Sigmoid colon (tissue), 7 donors: ENCODE data around the gene TWNK. TPM values are rescaled to one million over a fixed set of nuclear protein-coding genes. Genes with fewer than 3 reads are reported as not detected.
A peak's percentile ranks its signal among the peaks of the same experiment; 100 is the strongest.

Experiments
- DNase-seq: peaks from one replicate; pipeline ENCODE4 v3.0.0-alpha.2; 2019
- H3K27ac ChIP-seq, 4 donors: fragments of 200-600 bp; sonication (generic); one replicate each; pipeline ENCODE4 v1.5.1; 2016 to 2019; ENCODE audit warnings: mild to moderate bottlenecking in 1 of 4
- H3K27me3 ChIP-seq, 3 donors: fragments of 200-600 bp; sonication (generic); one replicate each; pipeline ENCODE4 v1.5.1; 2019; ENCODE audit warnings: mild to moderate bottlenecking in 1 of 3
- H3K36me3 ChIP-seq, 4 donors: fragments of 200-600 bp; sonication (generic); one replicate each; pipeline ENCODE4 v1.5.1; 2016 to 2019
- H3K4me1 ChIP-seq, 4 donors: fragments of 200-600 bp; sonication (generic); one replicate each; pipeline ENCODE4 v1.5.1; 2017 to 2019
- H3K4me3 ChIP-seq, 4 donors: fragments of 200-600 bp; sonication (generic); one replicate each; pipeline ENCODE4 v1.5.1; 2017 to 2019; ENCODE audit warnings: mild to moderate bottlenecking in 2 of 4, moderate library complexity in 1 of 4
- H3K9me3 ChIP-seq, 4 donors: fragments of 200-600 bp in 3 of 4; sonication (generic) in 3 of 4; one replicate each; pipeline versions ENCODE4 v1.5.1 to v1.6.1; 2013 to 2019
- EP300 ChIP-seq, 4 donors: sonication (generic); formaldehyde crosslinking; IDR thresholded peaks; one replicate each; pipeline ENCODE4 v1.6.1; 2017; ENCODE audit warnings: antibody characterized with exemption in 4 of 4
- POLR2A ChIP-seq, 2 donors: fragments of 450-650 bp; IDR thresholded peaks; one replicate each; pipeline ENCODE4 v1.6.1; 2016; ENCODE audit warnings: antibody characterized with exemption in 2 of 2, mild to moderate bottlenecking in 2 of 2, moderate library complexity in 2 of 2
- POLR2AphosphoS5 ChIP-seq, 4 donors: sonication (generic); formaldehyde crosslinking; IDR thresholded peaks; one replicate each; pipeline ENCODE4 v1.6.1; 2017; ENCODE audit warnings: antibody characterized with exemption in 4 of 4
- WGBS, 2 donors: extraction: QIAGEN DNeasy Blood & Tissue Kit; methylation state at CpG; one replicate each; pipeline ENCODE4 v1.1.7; 2013; 5-methylcytosine and 5-hydroxymethylcytosine counted together
- intact Hi-C: fragments of 100-400 bp; cut with DNase I; formaldehyde crosslinking; loops from one replicate; pipeline ENCODE4 v1.15.1; 2023
- polyA plus RNA-seq, 3 donors: library from polyadenylated mRNA; stranded (reverse); fragments of 200-250 nt; gene quantifications; one replicate each; pipeline ENCODE4 v1.2.3, GENCODE V29; 2013
- total RNA-seq, 4 donors: library from RNA; depleted of rRNA; stranded (reverse); fragments of >200 nt; gene quantifications; one replicate each; pipeline ENCODE4 v1.1.0, GENCODE V29; 2016
- TF ChIP-seq, protein P1 (sequence below), 4 experiments: fragments of 450-650 bp in 3 of 4; fragments of 200-600 bp in 1 of 4; IDR thresholded peaks; one replicate each; pipeline ENCODE4 v1.5.1; 2016 to 2019; ENCODE audit warnings: antibody characterized with exemption in 4 of 4, mild to moderate bottlenecking in 3 of 4, moderate library complexity in 2 of 4
- donor health status: healthy with polysubstance abuse.
- donor health status: Bipolar disorder and iron deficiency.
- donor health status: healthy.

The TWNK gene
- total and polyA plus RNA-seq, 7 donors, result 2.4 to 9.0 (median 3.9) TPM

DNA sequence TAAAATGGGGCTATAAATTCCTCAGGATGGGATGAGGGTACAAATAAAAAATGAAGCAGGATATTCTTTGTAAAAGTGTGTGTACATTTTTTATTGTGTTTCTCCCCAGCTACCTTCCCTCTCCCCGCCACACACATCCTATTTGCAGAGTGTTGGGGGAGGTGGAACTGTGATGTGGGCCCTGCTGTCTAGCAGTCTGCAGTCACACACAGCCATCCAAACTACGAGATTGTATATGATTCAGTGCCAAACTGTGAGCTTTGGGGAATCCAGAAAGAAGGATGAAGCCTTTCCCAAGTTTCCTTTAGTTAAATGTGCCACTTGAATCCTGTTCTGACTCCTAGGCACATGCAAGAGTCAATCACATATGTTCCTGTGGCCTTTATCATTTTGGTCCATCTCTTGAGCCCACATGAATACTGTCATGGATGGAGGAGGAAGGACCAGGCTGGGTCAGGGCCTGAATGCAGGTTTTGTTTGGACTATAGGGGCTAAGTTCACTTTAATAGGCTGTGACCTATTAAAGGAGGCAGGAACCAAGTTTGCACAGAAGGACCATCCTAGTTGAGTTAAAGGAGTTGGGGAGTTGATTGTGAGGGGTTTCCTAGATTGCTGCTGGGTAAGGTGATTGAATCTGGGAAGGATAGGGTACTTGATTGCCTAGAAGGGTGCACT is 19.1 kb upstream of the TWNK start:
- Histone ChIP-seq H3K27ac (no peak overlapping the region), H3K4me3 (no peak overlapping the region), H3K4me1 (peaks cover 0 to 18% (median 17%) of the 10 kb centered on the region in 4 donors), H3K27me3 (peaks cover 0 to 10% (median 0%) of the 10 kb centered on the region in 3 donors), H3K9me3 (no peaks in the 10 kb centered on the region), H3K36me3 (peaks cover 0 to 25% (median 0%) of the 10 kb centered on the region in 4 donors)
- 20 to 73% methylated on average over 2 of the region's 2 CpGs for WGBS, 2 donors
- TF ChIP-seq, protein P1, sequence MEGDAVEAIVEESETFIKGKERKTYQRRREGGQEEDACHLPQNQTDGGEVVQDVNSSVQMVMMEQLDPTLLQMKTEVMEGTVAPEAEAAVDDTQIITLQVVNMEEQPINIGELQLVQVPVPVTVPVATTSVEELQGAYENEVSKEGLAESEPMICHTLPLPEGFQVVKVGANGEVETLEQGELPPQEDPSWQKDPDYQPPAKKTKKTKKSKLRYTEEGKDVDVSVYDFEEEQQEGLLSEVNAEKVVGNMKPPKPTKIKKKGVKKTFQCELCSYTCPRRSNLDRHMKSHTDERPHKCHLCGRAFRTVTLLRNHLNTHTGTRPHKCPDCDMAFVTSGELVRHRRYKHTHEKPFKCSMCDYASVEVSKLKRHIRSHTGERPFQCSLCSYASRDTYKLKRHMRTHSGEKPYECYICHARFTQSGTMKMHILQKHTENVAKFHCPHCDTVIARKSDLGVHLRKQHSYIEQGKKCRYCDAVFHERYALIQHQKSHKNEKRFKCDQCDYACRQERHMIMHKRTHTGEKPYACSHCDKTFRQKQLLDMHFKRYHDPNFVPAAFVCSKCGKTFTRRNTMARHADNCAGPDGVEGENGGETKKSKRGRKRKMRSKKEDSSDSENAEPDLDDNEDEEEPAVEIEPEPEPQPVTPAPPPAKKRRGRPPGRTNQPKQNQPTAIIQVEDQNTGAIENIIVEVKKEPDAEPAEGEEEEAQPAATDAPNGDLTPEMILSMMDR (IDR thresholded peaks at IDR 0.05), result no peak
- TF ChIP-seq EP300 (IDR thresholded peaks at IDR 0.05), result no peak
- no peak for TF ChIP-seq POLR2A (IDR thresholded peaks at IDR 0.05)
- no peak for TF ChIP-seq POLR2AphosphoS5 (IDR thresholded peaks at IDR 0.05)
- intact Hi-C loops, result loop anchor here (2.0 kb wide), 1 partner anchor 45 kb away; no protein-coding TSS in a partner anchor
- no peak for DNase-seq

DNA sequence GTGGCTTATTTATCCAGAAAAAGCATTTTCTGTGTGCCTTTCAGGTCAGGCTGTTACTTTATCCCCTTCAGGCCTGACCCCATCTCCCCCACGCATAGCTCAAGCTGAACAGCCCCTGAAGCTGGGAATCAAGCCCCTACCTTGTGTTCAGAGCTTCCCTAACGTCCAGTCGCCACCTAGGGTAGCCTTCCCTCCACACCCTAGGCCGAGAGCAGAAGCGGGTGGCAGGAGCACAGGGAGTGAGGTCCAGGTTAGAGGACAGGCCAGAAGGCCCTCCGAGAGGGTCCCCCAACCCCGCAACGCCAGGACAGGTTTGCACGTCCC is 18.5 kb upstream of the TWNK start:
- no peak for DNase-seq
- Histone ChIP-seq H3K27me3 (peaks cover 0 to 10% (median 0%) of the 10 kb centered on the region in 3 donors), H3K4me1 (peaks cover 0 to 18% (median 17%) of the 10 kb centered on the region in 4 donors), H3K4me3 (peak overlapping the region; percentile 39 to 62 (median 53)), H3K27ac (no peak overlapping the region), H3K9me3 (no peaks in the 10 kb centered on the region), H3K36me3 (peaks cover 0 to 19% (median 0%) of the 10 kb centered on the region in 4 donors)
- 10 to 35% methylated on average over 9 of the region's 9 CpGs for WGBS, 2 donors
- intact Hi-C loops, result loop anchor here (2.0 kb wide), 1 partner anchor 44 kb away; no protein-coding TSS in a partner anchor
- TF ChIP-seq POLR2AphosphoS5 (IDR thresholded peaks at IDR 0.05), result no peak
- TF ChIP-seq POLR2A (IDR thresholded peaks at IDR 0.05), result no peak
- TF ChIP-seq EP300 (IDR thresholded peaks at IDR 0.05), result no peak

DNA sequence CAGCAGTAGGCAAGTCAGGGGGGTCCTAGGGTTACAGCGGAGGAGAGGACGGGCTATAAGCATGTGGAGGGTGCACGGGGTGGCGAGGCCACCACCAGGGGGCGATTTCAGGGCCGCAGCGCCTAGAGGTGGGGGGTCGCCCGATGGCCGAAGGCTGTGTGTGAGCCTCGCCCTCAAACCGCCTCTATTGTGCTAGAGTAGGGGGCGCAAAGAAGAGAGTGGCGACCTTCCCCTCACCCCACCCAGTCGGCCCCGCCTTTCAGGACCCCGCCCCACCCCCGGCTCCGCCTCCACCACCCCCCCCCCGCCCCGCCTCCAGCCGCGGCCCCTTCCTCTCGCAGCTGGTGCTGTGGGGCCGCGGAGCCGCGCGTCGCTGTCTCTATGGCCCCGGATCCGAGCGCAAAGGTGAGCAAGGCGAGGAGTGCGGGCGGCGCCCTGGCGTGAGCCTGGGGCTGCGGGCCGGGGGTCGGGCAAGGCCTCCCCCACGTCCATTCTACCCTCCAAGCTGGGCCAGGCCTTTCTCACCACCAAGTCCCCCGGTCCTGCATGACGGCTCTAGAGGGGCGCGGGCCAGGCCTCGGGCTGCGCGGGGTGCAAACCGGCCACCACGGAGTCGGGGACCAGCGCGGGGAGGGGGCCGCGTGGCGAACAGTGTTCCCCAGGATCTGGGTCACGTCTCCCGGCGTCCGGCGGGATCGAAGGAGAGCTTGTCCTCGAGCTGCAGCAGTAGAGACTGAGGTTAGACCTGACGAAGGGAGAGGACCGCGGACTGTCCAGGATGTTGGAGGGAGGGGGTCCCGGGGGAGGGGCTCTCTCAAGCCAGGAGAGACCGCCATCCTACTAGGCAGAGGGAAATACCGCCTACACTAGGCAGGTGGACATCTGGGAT is 17.9 kb upstream of the TWNK start, which contains the start of gene SEMA4G:
SEMA4G (plus strand) TSS at position 318 of the 889 bp plus-strand sequence. CDS start 3,409 bp downstream, outside the sequence.
- intact Hi-C loops, result loop anchor here (2.0 kb wide), 1 partner anchor 43 kb away; no protein-coding TSS in a partner anchor

DNA sequence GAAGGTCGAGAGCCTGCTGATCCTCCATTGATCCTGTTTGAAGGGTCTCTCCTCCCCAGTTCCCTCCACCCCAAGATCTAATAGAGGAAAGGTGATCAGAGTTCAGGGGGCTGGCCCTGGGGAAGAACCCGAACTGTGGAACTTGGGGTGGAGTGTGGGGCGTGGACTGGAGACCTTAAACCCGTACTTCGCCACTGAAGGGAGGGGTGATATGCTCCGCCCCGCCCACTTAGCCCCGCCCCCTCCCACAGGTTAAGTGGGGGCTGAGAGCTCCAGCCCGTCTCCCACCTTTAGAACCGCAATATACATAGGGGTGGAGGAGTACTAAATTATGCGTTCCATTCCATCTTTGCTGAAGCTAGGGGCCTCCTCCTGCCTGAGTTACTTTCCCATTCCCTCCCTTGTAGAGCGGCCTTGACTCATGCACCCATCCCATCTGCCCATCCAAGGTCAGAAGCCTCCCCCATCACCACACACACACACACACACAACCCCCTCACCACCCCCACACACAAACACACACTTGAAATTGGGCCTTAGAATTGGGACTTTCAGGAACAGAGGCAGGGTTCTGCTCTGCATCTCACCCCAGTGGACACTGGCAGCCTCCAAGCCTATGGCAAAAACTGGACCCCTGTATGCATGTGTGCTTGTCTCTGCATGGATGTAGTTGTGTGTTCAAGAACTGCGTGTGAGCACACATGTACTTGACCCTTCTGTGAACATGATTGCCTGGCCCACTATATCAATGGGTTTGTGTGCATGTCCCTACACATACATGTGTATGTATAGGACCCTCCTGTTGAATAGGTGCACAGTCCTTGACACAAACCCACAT is 17.0 kb upstream of the TWNK start:
- WGBS, 2 donors, result 15 to 34% methylated on average over 13 of the region's 13 CpGs
- peaks cover 0 to 18% (median 17%) of the 10 kb centered on the region in 4 donors for H3K4me1 ChIP-seq
- H3K9me3 ChIP-seq, result no peaks in the 10 kb centered on the region
- H3K27me3 ChIP-seq, result peaks cover 0 to 10% (median 0%) of the 10 kb centered on the region in 3 donors
- peak overlapping the region in 1 of 4 donors; percentile 48 for H3K27ac ChIP-seq
- DNase-seq, result peak; percentile 66
- peaks cover 0 to 7% (median 0%) of the 10 kb centered on the region in 4 donors for H3K36me3 ChIP-seq
- TF ChIP-seq POLR2A (IDR thresholded peaks at IDR 0.05), result no peak
- no peak for TF ChIP-seq POLR2AphosphoS5 (IDR thresholded peaks at IDR 0.05)
- TF ChIP-seq, protein P1 (IDR thresholded peaks at IDR 0.05), result no peak
- TF ChIP-seq EP300 (IDR thresholded peaks at IDR 0.05), result no peak
- intact Hi-C loops, result no loop called here
- peak overlapping the region; percentile 39 to 62 (median 53) for H3K4me3 ChIP-seq

More for the DNA sequence above, 17.9 kb upstream of the TWNK start, which contains the start of gene SEMA4G:
- Histone ChIP-seq H3K4me3 (peak within 1 kb of the TSS; percentile 39 to 62 (median 53)), H3K4me1 (peaks cover 0 to 18% (median 17%) of the 10 kb centered on the region in 4 donors), H3K9me3 (no peaks in the 10 kb centered on the region), H3K27me3 (peaks cover 0 to 10% (median 0%) of the 10 kb centered on the region in 3 donors), H3K27ac (peak within 1 kb of the TSS in 2 of 4 donors; percentile 22 to 48), H3K36me3 (peaks cover 0 to 14% (median 0%) of the 10 kb centered on the region in 4 donors)
- DNase-seq, result peak; percentile 78
- WGBS, 2 donors, result 1 to 2% methylated on average over 69 to 70 of the region's 70 CpGs
- TF ChIP-seq POLR2A (IDR thresholded peaks at IDR 0.05), result no peak
- TF ChIP-seq, protein P1 (IDR thresholded peaks at IDR 0.05), result peak; percentile 53 to 79 (median 76)
